Measurements from ENCODE around the gene KNCN.
A peak's percentile ranks its signal among the peaks of the same experiment; 100 is the strongest.

Gene KNCN

GRCh38 chr1:46529031-46529630 lies 22.3 kb downstream of the KNCN start:
- in situ Hi-C loops (cut with HindIII; ENCODE audit: low pct_ligation_motif_present, low pct_unique_long_range_greater_than_20kb, low sequenced_read_pairs): no loop called here
- DNase-seq: no peak

- DNase-seq: no peak
- in situ Hi-C loops (cut with HindIII; ENCODE audit: low pct_ligation_motif_present, low pct_unique_long_range_greater_than_20kb, low sequenced_read_pairs): no loop called here
These were observed 23.0 kb downstream of the KNCN start for GRCh38 chr1:46528297-46528955.

GRCh38 chr1:46527474-46528296 lies 23.8 kb downstream of the KNCN start:
- in situ Hi-C loops (cut with HindIII; ENCODE audit: low pct_ligation_motif_present, low pct_unique_long_range_greater_than_20kb, low sequenced_read_pairs): no loop called here

GRCh38 chr1:46526691-46527291 lies 24.7 kb downstream of the KNCN start:
- in situ Hi-C loops (cut with HindIII; ENCODE audit: low pct_ligation_motif_present, low pct_unique_long_range_greater_than_20kb, low sequenced_read_pairs): no loop called here
- DNase-seq: no peak

More at GRCh38 chr1:46527474-46528296, 23.8 kb downstream of the KNCN start:
- DNase-seq: peak; percentile 68

- DNase-seq: no peak
- in situ Hi-C loops (cut with HindIII; ENCODE audit: low pct_ligation_motif_present, low pct_unique_long_range_greater_than_20kb, low sequenced_read_pairs): no loop called here
These were observed 25.3 kb downstream of the KNCN start for GRCh38 chr1:46526013-46526690.

- in situ Hi-C loops (cut with HindIII; ENCODE audit: low pct_ligation_motif_present, low pct_unique_long_range_greater_than_20kb, low sequenced_read_pairs): no loop called here
- DNase-seq: no peak
These were observed 26.0 kb downstream of the KNCN start for GRCh38 chr1:46525253-46525983.

GRCh38 chr1:46524843-46525242 lies 26.6 kb downstream of the KNCN start:
- in situ Hi-C loops (cut with HindIII; ENCODE audit: low pct_ligation_motif_present, low pct_unique_long_range_greater_than_20kb, low sequenced_read_pairs): no loop called here
- no peak for DNase-seq

GRCh38 chr1:46523496-46524353 lies 27.7 kb downstream of the KNCN start:
- in situ Hi-C loops (cut with HindIII; ENCODE audit: low pct_ligation_motif_present, low pct_unique_long_range_greater_than_20kb, low sequenced_read_pairs): no loop called here
- no peak for DNase-seq

GRCh38 chr1:46522969-46523320 lies 28.5 kb downstream of the KNCN start:
- no peak for DNase-seq
- in situ Hi-C loops (cut with HindIII; ENCODE audit: low pct_ligation_motif_present, low pct_unique_long_range_greater_than_20kb, low sequenced_read_pairs): no loop called here

GRCh38 chr1:46522184-46522968 lies 29.1 kb downstream of the KNCN start:
- DNase-seq: peak; percentile 37
- in situ Hi-C loops (cut with HindIII; ENCODE audit: low pct_ligation_motif_present, low pct_unique_long_range_greater_than_20kb, low sequenced_read_pairs): no loop called here

- in situ Hi-C loops (cut with HindIII; ENCODE audit: low pct_ligation_motif_present, low pct_unique_long_range_greater_than_20kb, low sequenced_read_pairs): no loop called here
- DNase-seq: no peak
These were observed 30.0 kb downstream of the KNCN start for GRCh38 chr1:46521414-46521813.

- in situ Hi-C loops (cut with HindIII; ENCODE audit: low pct_ligation_motif_present, low pct_unique_long_range_greater_than_20kb, low sequenced_read_pairs): no loop called here
- DNase-seq: peak; percentile 84
These were observed 31.2 kb downstream of the KNCN start for GRCh38 chr1:46520063-46520911.

- DNase-seq: peak; percentile 41
These were observed 32.2 kb downstream of the KNCN start for GRCh38 chr1:46519209-46519608.

GRCh38 chr1:46517932-46518498 lies 33.4 kb downstream of the KNCN start:
- in situ Hi-C loops (cut with HindIII; ENCODE audit: low pct_ligation_motif_present, low pct_unique_long_range_greater_than_20kb, low sequenced_read_pairs): no loop called here
- no peak for DNase-seq

More at GRCh38 chr1:46519209-46519608, 32.2 kb downstream of the KNCN start:
- in situ Hi-C loops (cut with HindIII; ENCODE audit: low pct_ligation_motif_present, low pct_unique_long_range_greater_than_20kb, low sequenced_read_pairs): no loop called here

- peak; percentile 30 for DNase-seq
- in situ Hi-C loops (cut with HindIII; ENCODE audit: low pct_ligation_motif_present, low pct_unique_long_range_greater_than_20kb, low sequenced_read_pairs): no loop called here
These were observed 34.3 kb downstream of the KNCN start for GRCh38 chr1:46517010-46517600.

Data from ACHN (cell line).